ENCODE data around the gene SUPT7L. TPM values are rescaled to one million over a fixed set of nuclear protein-coding genes. Genes with fewer than 3 reads are reported as not detected.

SUPT7L gene
- total RNA-seq, 6 experiments from 2014 or later = 11.4 to 15.3 (median 13.9) TPM

GRCh38 chr2:27707462-27708256, 44.2 kb upstream of the SUPT7L start:
- ATAC-seq (no peak), DNase-seq (no peak)
- H3K27me3 ChIP-seq = no peaks in the 10 kb centered on the region
- H3K27ac ChIP-seq = no peak overlapping the region
- intact Hi-C loops (cut with DNase I) = no loop called here
- peaks cover 0 to 4% (median 0%) of the 10 kb centered on the region in 4 donors for H3K4me1 ChIP-seq
- WGBS (ENCODE audit: insufficient coverage, low coverage, low lambda C conversion rate, missing lambda C conversion rate) = 65% methylated on average over 9 of the region's 9 CpGs
- H3K36me3 ChIP-seq = no peaks in the 10 kb centered on the region
- no peak overlapping the region for H3K4me3 ChIP-seq
- no peak for TF ChIP-seq CTCF (IDR thresholded peaks at IDR 0.05)
- H3K9me3 ChIP-seq = no peaks in the 10 kb centered on the region

- WGBS (ENCODE audit: insufficient coverage, low coverage, low lambda C conversion rate, missing lambda C conversion rate) = no CpG with 5 or more reads among the region's 4 CpGs
- Histone ChIP-seq H3K9me3 (no peaks in the 10 kb centered on the region), H3K4me1 (peaks cover 0 to 4% (median 0%) of the 10 kb centered on the region in 4 donors), H3K27ac (peak overlapping the region in 1 of 3 donors; percentile 49), H3K36me3 (no peaks in the 10 kb centered on the region), H3K27me3 (no peaks in the 10 kb centered on the region), H3K4me3 (no peak overlapping the region)
- DNase-seq (peak in 1 of 3 donors; percentile 39), ATAC-seq (peak; percentile 37 to 73 (median 63))
- intact Hi-C loops (cut with DNase I) = no loop called here
- TF ChIP-seq CTCF (IDR thresholded peaks at IDR 0.05) = no peak
- TF ChIP-seq POLR2A (IDR thresholded peaks at IDR 0.05) = no peak
Measured at GRCh38 chr2:27705851-27706622, 42.6 kb upstream of the SUPT7L start.

- Histone ChIP-seq H3K27me3 (no peaks in the 10 kb centered on the region), H3K4me1 (peaks cover 0 to 4% (median 0%) of the 10 kb centered on the region in 4 donors), H3K36me3 (no peaks in the 10 kb centered on the region), H3K9me3 (no peaks in the 10 kb centered on the region), H3K4me3 (no peak overlapping the region), H3K27ac (no peak overlapping the region)
- TF ChIP-seq CTCF (IDR thresholded peaks at IDR 0.05) (no peak), POLR2A (IDR thresholded peaks at IDR 0.05) (no peak)
- WGBS (ENCODE audit: insufficient coverage, low coverage, low lambda C conversion rate, missing lambda C conversion rate) = 85% methylated on average over 5 of the region's 5 CpGs
- DNase-seq = no peak
- no peak for ATAC-seq
- intact Hi-C loops (cut with DNase I) = no loop called here
Measured at GRCh38 chr2:27704342-27704876, 41.0 kb upstream of the SUPT7L start.

GRCh38 chr2:27703638-27704341, 40.4 kb upstream of the SUPT7L start:
- peak; percentile 67 to 80 (median 70) for DNase-seq
- no peak overlapping the region for H3K27ac ChIP-seq
- intact Hi-C loops (cut with DNase I) = no loop called here
- 23% methylated on average over 9 of the region's 9 CpGs for WGBS (ENCODE audit: insufficient coverage, low coverage, low lambda C conversion rate, missing lambda C conversion rate)
- H3K4me1 ChIP-seq = peaks cover 0 to 4% (median 0%) of the 10 kb centered on the region in 4 donors
- peak; percentile 72 to 89 (median 86) for ATAC-seq
- H3K27me3 ChIP-seq = no peaks in the 10 kb centered on the region
- H3K9me3 ChIP-seq = no peaks in the 10 kb centered on the region
- no peak overlapping the region for H3K4me3 ChIP-seq
- no peak for TF ChIP-seq POLR2A (IDR thresholded peaks at IDR 0.05)
- peak; percentile 90 to 97 (median 95) for TF ChIP-seq CTCF (IDR thresholded peaks at IDR 0.05)
- no peaks in the 10 kb centered on the region for H3K36me3 ChIP-seq

Data from right lobe of liver (tissue), 6 donors.